Astrocyte (in vitro differentiated cells and primary cell): ENCODE data around the gene PARP16. TPM values are rescaled to one million over a fixed set of nuclear protein-coding genes. Genes with fewer than 3 reads are reported as not detected.

Experiments used
- DNase-seq: peaks from one replicate; pipeline ENCODE4 v3.0.0-alpha.2; 2010; ENCODE audit warnings: low read depth
- FAIRE-seq: peaks from 2 replicates; lab custom pipeline; 2011; peaks lifted over from hg19 to GRCh38; lab: Jason Lieb, UNC
- H2AFZ ChIP-seq: 2 replicates; pipeline ENCODE4 v1.6.0; 2012; ENCODE audit warnings: low read depth, low read length, inconsistent platforms
- H3K27ac ChIP-seq: 2 replicates; pipeline ENCODE4 v1.5.1; 2011; ENCODE audit warnings: low read depth, low read length, inconsistent platforms
- H3K27me3 ChIP-seq: 2 replicates; pipeline ENCODE4 v1.6.0; 2011; ENCODE audit warnings: low read length, inconsistent platforms; ENCODE audit not compliant: insufficient read depth
- H3K36me3 ChIP-seq: 2 replicates; pipeline ENCODE4 v1.5.1; 2011; ENCODE audit warnings: low read length, inconsistent platforms; ENCODE audit not compliant: insufficient read depth
- H3K4me1 ChIP-seq: 2 replicates; pipeline ENCODE4 v1.5.1; 2011; ENCODE audit warnings: low read length, inconsistent platforms; ENCODE audit not compliant: insufficient read depth
- H3K4me2 ChIP-seq: 2 replicates; pipeline ENCODE4 v1.6.0; 2012; ENCODE audit warnings: low read length, inconsistent platforms
- H3K4me3 ChIP-seq: 2 replicates; pipeline ENCODE4 v1.5.1; 2011; ENCODE audit warnings: low read depth, mild to moderate bottlenecking, low read length, inconsistent platforms; ENCODE audit not compliant: insufficient read depth
- H3K79me2 ChIP-seq: 2 replicates; pipeline ENCODE4 v1.6.0; 2012; ENCODE audit warnings: mild to moderate bottlenecking, low read length, inconsistent platforms; ENCODE audit not compliant: insufficient read depth
- H3K9ac ChIP-seq: 2 replicates; pipeline ENCODE4 v1.6.0; 2012; ENCODE audit warnings: mild to moderate bottlenecking, low read length, inconsistent platforms
- H3K9me3 ChIP-seq: 2 replicates; pipeline ENCODE4 v1.5.1; 2012; ENCODE audit warnings: low read depth, mild to moderate bottlenecking, low read length, inconsistent platforms; ENCODE audit not compliant: insufficient read depth
- H4K20me1 ChIP-seq: 2 replicates; pipeline ENCODE4 v1.6.0; 2012; ENCODE audit warnings: low read length, inconsistent platforms; ENCODE audit not compliant: insufficient read depth
- H3K27ac Mint-ChIP-seq: one replicate; pipeline ENCODE4 v1.8.0; 2021; ENCODE audit warnings: mild to moderate bottlenecking, mixed read lengths; ENCODE audit not compliant: unreplicated experiment
- H3K27me3 Mint-ChIP-seq: one replicate; pipeline ENCODE4 v1.8.0; 2021; ENCODE audit warnings: low read depth, mixed read lengths; ENCODE audit not compliant: unreplicated experiment
- H3K36me3 Mint-ChIP-seq: one replicate; pipeline ENCODE4 v1.8.0; 2021; ENCODE audit warnings: low read depth, mixed read lengths; ENCODE audit not compliant: unreplicated experiment
- H3K4me1 Mint-ChIP-seq: one replicate; pipeline ENCODE4 v1.8.0; 2021; ENCODE audit warnings: low read depth, mixed read lengths; ENCODE audit not compliant: unreplicated experiment
- H3K4me3 Mint-ChIP-seq: one replicate; pipeline ENCODE4 v1.8.0; 2021; ENCODE audit warnings: mild to moderate bottlenecking, moderate library complexity, mixed read lengths; ENCODE audit not compliant: unreplicated experiment
- H3K9me3 Mint-ChIP-seq: one replicate; pipeline ENCODE4 v1.8.0; 2021; ENCODE audit warnings: mild to moderate bottlenecking, mixed read lengths; ENCODE audit not compliant: unreplicated experiment
- EZH2 ChIP-seq: IDR thresholded peaks from 2 replicates; pipeline ENCODE4 v1.6.1; 2012; ENCODE audit warnings: mild to moderate bottlenecking, low read length, inconsistent platforms; ENCODE audit not compliant: insufficient read depth
- total RNA-seq: library from RNA; stranded (reverse); gene quantifications from 2 replicates; pipeline ENCODE4 v1.2.1, GENCODE V29; 2021
- TF ChIP-seq, protein P1 (sequence below): IDR thresholded peaks from 2 replicates; pipeline ENCODE4 v1.5.1; 2011; ENCODE audit warnings: low read depth, mild to moderate bottlenecking, inconsistent platforms, low read length, moderate library complexity; ENCODE audit not compliant: insufficient read depth

PARP16 gene
- total RNA-seq, 1 donor from 2014 or later: 2.7 TPM

- H3K4me3 ChIP-seq: peak overlapping the region; percentile 76
- H3K4me1 ChIP-seq: peaks cover 6% of the 10 kb centered on the region
- Mint-ChIP-seq H3K4me1 (peaks cover under 1% of the 10 kb centered on the region), H3K27me3 (peaks cover 9% of the 10 kb centered on the region), H3K4me3 (peak overlapping the region; percentile 78), H3K36me3 (peaks cover 2% of the 10 kb centered on the region), H3K27ac (no peak overlapping the region), H3K9me3 (no peaks in the 10 kb centered on the region)
- no peaks in the 10 kb centered on the region for H4K20me1 ChIP-seq
- TF ChIP-seq EZH2: no peak
- TF ChIP-seq, protein P1, sequence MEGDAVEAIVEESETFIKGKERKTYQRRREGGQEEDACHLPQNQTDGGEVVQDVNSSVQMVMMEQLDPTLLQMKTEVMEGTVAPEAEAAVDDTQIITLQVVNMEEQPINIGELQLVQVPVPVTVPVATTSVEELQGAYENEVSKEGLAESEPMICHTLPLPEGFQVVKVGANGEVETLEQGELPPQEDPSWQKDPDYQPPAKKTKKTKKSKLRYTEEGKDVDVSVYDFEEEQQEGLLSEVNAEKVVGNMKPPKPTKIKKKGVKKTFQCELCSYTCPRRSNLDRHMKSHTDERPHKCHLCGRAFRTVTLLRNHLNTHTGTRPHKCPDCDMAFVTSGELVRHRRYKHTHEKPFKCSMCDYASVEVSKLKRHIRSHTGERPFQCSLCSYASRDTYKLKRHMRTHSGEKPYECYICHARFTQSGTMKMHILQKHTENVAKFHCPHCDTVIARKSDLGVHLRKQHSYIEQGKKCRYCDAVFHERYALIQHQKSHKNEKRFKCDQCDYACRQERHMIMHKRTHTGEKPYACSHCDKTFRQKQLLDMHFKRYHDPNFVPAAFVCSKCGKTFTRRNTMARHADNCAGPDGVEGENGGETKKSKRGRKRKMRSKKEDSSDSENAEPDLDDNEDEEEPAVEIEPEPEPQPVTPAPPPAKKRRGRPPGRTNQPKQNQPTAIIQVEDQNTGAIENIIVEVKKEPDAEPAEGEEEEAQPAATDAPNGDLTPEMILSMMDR: no peak
- H3K9ac ChIP-seq: peak overlapping the region; percentile 74
- H3K27ac ChIP-seq: no peak overlapping the region
- H3K27me3 ChIP-seq: peaks cover under 1% of the 10 kb centered on the region
- DNase-seq: peak; percentile 18
- peak overlapping the region; percentile 90 for H3K4me2 ChIP-seq
- H3K9me3 ChIP-seq: no peaks in the 10 kb centered on the region
- no peaks in the 10 kb centered on the region for H3K36me3 ChIP-seq
- no peak for FAIRE-seq
- H2AFZ ChIP-seq: peak overlapping the region; percentile 96
- no peaks in the 10 kb centered on the region for H3K79me2 ChIP-seq
These were observed 1.2 kb downstream of the PARP16 start for GRCh38 chr15:65285291-65286068.

- no peak for DNase-seq
- Histone ChIP-seq H3K4me1 (peaks cover 6% of the 10 kb centered on the region), H3K4me3 (no peak overlapping the region), H2AFZ (no peak overlapping the region), H3K9ac (no peak overlapping the region), H3K4me2 (no peak overlapping the region), H4K20me1 (no peaks in the 10 kb centered on the region), H3K27me3 (no peaks in the 10 kb centered on the region), H3K27ac (no peak overlapping the region), H3K9me3 (no peaks in the 10 kb centered on the region), H3K36me3 (no peaks in the 10 kb centered on the region), H3K79me2 (no peaks in the 10 kb centered on the region)
- H3K27me3 Mint-ChIP-seq: peaks cover 11% of the 10 kb centered on the region
- peaks cover 7% of the 10 kb centered on the region for H3K36me3 Mint-ChIP-seq
- peaks cover 11% of the 10 kb centered on the region for H3K4me1 Mint-ChIP-seq
- no peak overlapping the region for H3K27ac Mint-ChIP-seq
- H3K9me3 Mint-ChIP-seq: no peaks in the 10 kb centered on the region
- no peak for FAIRE-seq
- no peak for TF ChIP-seq EZH2
- TF ChIP-seq, protein P1: no peak
- H3K4me3 Mint-ChIP-seq: no peak overlapping the region
These were observed 8.2 kb downstream of the PARP16 start for GRCh38 chr15:65278480-65278879.

DNA sequence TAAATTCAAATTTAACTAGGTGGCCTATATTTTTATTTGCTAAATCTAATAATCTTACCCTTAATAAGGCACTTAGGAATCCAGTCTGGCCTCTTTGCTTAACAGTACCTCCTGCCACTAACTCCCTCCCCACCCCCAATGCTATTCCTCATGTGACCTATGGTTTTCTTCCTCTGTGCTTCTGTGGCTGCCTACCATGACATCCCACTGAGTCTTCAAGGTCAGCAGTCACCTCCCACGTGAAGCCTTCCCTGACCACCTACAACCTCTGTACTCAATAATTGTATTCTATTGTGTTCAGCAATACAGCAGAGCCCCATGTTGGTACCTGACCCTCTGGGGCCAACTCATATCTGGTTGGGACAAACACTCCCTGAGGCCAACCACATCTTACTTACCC lies 9.7 kb downstream of the PARP16 start:
- Histone ChIP-seq H3K27ac (no peak overlapping the region), H4K20me1 (no peaks in the 10 kb centered on the region), H3K4me3 (no peak overlapping the region), H3K9me3 (no peaks in the 10 kb centered on the region), H3K4me2 (no peak overlapping the region), H3K9ac (no peak overlapping the region), H3K79me2 (no peaks in the 10 kb centered on the region), H3K27me3 (no peaks in the 10 kb centered on the region), H3K4me1 (peaks cover 6% of the 10 kb centered on the region), H2AFZ (no peak overlapping the region), H3K36me3 (no peaks in the 10 kb centered on the region)
- peaks cover 11% of the 10 kb centered on the region for H3K4me1 Mint-ChIP-seq
- H3K9me3 Mint-ChIP-seq: no peaks in the 10 kb centered on the region
- H3K27me3 Mint-ChIP-seq: peaks cover 7% of the 10 kb centered on the region
- DNase-seq (no peak), FAIRE-seq (no peak)
- H3K4me3 Mint-ChIP-seq: no peak overlapping the region
- peaks cover 7% of the 10 kb centered on the region for H3K36me3 Mint-ChIP-seq
- no peak overlapping the region for H3K27ac Mint-ChIP-seq
- TF ChIP-seq, protein P1: no peak
- TF ChIP-seq EZH2: no peak
